Astrocyte of the hippocampus (primary cell): ENCODE measurements around the gene ALG14.

Experiments
- DNase-seq: peaks from one replicate; pipeline ENCODE4 v3.0.0; 2011; ENCODE audit warnings: low read depth, low spot score

Gene ALG14

GRCh38 chr1:94983171-94983739, 89.5 kb downstream of the ALG14 start:
- peak; percentile 56 for DNase-seq

- no peak for DNase-seq
These were observed 90.4 kb downstream of the ALG14 start for GRCh38 chr1:94982398-94982797.

GRCh38 chr1:94981575-94981973, 91.2 kb downstream of the ALG14 start:
- no peak for DNase-seq

- DNase-seq, result no peak
These were observed 91.9 kb downstream of the ALG14 start for GRCh38 chr1:94980582-94981574.

GRCh38 chr1:94979656-94980581, 92.8 kb downstream of the ALG14 start:
- DNase-seq, result no peak

- DNase-seq, result no peak
These were observed 93.6 kb downstream of the ALG14 start for GRCh38 chr1:94979131-94979530.

GRCh38 chr1:94978401-94978800, 94.3 kb downstream of the ALG14 start:
- no peak for DNase-seq

GRCh38 chr1:94976971-94977548, 95.7 kb downstream of the ALG14 start:
- DNase-seq, result no peak

- DNase-seq, result peak; percentile 53
These were observed 97.9 kb downstream of the ALG14 start for GRCh38 chr1:94974824-94975223.

- peak; percentile 43 for DNase-seq
These were observed 98.5 kb downstream of the ALG14 start for GRCh38 chr1:94974241-94974640.

GRCh38 chr1:94973309-94973922, 99.3 kb downstream of the ALG14 start:
- peak; percentile 63 for DNase-seq

- DNase-seq, result peak; percentile 44
These were observed 101.2 kb downstream of the ALG14 start for GRCh38 chr1:94971491-94971924.

- DNase-seq, result no peak
These were observed 102.0 kb downstream of the ALG14 start for GRCh38 chr1:94970783-94971182.

GRCh38 chr1:94969137-94969536, 103.6 kb downstream of the ALG14 start:
- no peak for DNase-seq

- DNase-seq, result no peak
These were observed 106.7 kb downstream of the ALG14 start for GRCh38 chr1:94966033-94966432.

- no peak for DNase-seq
These were observed 108.9 kb downstream of the ALG14 start for GRCh38 chr1:94963864-94964263.

GRCh38 chr1:94962409-94963265, 110.1 kb downstream of the ALG14 start:
- DNase-seq, result no peak

- DNase-seq, result no peak
These were observed 110.8 kb downstream of the ALG14 start for GRCh38 chr1:94961988-94962387.

GRCh38 chr1:94961582-94961981, 111.2 kb downstream of the ALG14 start:
- no peak for DNase-seq

GRCh38 chr1:94958081-94958480, 114.7 kb downstream of the ALG14 start:
- no peak for DNase-seq
